Measurements from ENCODE around the gene TTC29. TPM values are rescaled to one million over a fixed set of nuclear protein-coding genes. Genes with fewer than 3 reads are reported as not detected.

The TTC29 gene
- polyA plus RNA-seq, 1 of the 3 experiments (the other 2 are of a cell fraction), result not detected

DNA sequence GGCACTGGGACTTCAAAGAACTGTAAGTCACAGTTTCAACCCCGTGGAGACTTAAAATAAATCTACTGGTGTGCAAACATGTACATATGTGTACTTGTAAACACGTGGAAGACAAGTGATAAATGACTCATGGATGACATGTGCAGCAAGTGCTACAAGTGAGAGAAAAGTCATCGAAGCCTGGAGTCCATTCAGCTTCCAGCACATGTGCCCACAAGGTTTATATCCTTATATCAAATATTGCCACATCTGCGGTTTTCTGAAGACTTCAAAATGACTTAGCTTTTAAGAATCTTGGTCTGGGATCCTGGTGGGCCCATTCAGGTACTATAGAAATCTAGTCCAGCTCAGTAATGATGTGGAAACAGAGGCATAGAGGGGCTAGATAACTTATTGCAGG lies 33.0 kb upstream of the TTC29 start:
- POLR2A ChIA-PET, result no interaction called here

DNA sequence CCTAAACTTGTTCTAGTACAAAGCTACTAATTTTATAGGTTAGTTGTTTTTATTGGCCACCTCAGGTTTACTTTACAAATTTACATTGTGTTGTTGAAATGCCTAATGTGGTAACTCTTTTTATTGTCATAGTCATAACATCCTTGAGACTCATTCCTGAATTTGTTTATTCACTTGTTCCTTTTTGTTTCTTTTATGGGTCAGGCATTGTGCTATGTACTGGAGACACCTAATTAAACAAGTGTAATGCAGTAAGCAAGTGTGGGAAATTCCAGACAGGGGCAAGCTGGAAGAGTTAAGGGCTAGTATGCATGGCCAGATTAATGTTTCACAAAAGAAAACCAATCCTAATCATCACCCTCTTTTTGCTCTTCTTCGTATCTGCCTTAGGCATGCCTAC lies 30.5 kb upstream of the TTC29 start:
- Histone ChIP-seq H3K79me2 (ENCODE audit: insufficient read depth) (no peaks in the 10 kb centered on the region), H3K4me2 (no peak overlapping the region), H3K4me3 (ENCODE audit: low read depth in 2 of 2, low read length in 1 of 2) (no peak overlapping the region), H3K9ac (no peak overlapping the region), H3K9me3 (no peaks in the 10 kb centered on the region), H3F3A (replicated peaks; ENCODE audit: insufficient read depth) (no peaks in the 10 kb centered on the region), H3K27ac (ENCODE audit: low read depth in 2 of 2, low read length in 1 of 2) (no peak overlapping the region), H3K4me1 (ENCODE audit: control insufficient read depth in 1 of 2, insufficient read depth in 2 of 2, low read depth in 1 of 2, low read length in 1 of 2) (no peaks in the 10 kb centered on the region), H2AFZ (ENCODE audit: low read depth) (no peak overlapping the region), H3K36me3 (replicated peaks in 1 of 2; ENCODE audit: control insufficient read depth in 1 of 2, insufficient read depth in 2 of 2, low read length in 1 of 2) (no peaks in the 10 kb centered on the region), H3K9me2 (no peaks in the 10 kb centered on the region), H4K20me1 (ENCODE audit: insufficient read depth) (no peaks in the 10 kb centered on the region), H3K27me3 (ENCODE audit: insufficient read depth) (no peaks in the 10 kb centered on the region; the same call in 1 of the 2 replicates)
- no peak for DNase-seq
- POLR2A ChIA-PET, result no interaction called here
- CTCF ChIA-PET, result no interaction called here
- no peak for TF ChIP-seq TEAD4 (IDR thresholded peaks at IDR 0.05; ENCODE audit: borderline replicate concordance, insufficient read depth)
- TF ChIP-seq, protein P1, sequence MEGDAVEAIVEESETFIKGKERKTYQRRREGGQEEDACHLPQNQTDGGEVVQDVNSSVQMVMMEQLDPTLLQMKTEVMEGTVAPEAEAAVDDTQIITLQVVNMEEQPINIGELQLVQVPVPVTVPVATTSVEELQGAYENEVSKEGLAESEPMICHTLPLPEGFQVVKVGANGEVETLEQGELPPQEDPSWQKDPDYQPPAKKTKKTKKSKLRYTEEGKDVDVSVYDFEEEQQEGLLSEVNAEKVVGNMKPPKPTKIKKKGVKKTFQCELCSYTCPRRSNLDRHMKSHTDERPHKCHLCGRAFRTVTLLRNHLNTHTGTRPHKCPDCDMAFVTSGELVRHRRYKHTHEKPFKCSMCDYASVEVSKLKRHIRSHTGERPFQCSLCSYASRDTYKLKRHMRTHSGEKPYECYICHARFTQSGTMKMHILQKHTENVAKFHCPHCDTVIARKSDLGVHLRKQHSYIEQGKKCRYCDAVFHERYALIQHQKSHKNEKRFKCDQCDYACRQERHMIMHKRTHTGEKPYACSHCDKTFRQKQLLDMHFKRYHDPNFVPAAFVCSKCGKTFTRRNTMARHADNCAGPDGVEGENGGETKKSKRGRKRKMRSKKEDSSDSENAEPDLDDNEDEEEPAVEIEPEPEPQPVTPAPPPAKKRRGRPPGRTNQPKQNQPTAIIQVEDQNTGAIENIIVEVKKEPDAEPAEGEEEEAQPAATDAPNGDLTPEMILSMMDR (IDR thresholded peaks at IDR 0.05), result no peak
- TF ChIP-seq GABPA (IDR thresholded peaks at IDR 0.05; ENCODE audit: low read depth), result no peak
- no peak for TF ChIP-seq POLR2AphosphoS5 (IDR thresholded peaks at IDR 0.05; ENCODE audit: low read depth, low read length)
- no peak for TF ChIP-seq ELF1 (IDR thresholded peaks at IDR 0.05)
- TF ChIP-seq, protein P2, sequence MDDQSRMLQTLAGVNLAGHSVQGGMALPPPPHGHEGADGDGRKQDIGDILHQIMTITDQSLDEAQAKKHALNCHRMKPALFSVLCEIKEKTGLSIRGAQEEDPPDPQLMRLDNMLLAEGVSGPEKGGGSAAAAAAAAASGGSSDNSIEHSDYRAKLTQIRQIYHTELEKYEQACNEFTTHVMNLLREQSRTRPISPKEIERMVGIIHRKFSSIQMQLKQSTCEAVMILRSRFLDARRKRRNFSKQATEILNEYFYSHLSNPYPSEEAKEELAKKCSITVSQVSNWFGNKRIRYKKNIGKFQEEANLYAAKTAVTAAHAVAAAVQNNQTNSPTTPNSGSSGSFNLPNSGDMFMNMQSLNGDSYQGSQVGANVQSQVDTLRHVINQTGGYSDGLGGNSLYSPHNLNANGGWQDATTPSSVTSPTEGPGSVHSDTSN (IDR thresholded peaks at IDR 0.05), result no peak
- TF ChIP-seq, protein P3, sequence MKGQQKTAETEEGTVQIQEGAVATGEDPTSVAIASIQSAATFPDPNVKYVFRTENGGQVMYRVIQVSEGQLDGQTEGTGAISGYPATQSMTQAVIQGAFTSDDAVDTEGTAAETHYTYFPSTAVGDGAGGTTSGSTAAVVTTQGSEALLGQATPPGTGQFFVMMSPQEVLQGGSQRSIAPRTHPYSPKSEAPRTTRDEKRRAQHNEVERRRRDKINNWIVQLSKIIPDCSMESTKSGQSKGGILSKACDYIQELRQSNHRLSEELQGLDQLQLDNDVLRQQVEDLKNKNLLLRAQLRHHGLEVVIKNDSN (IDR thresholded peaks at IDR 0.05; ENCODE audit: borderline replicate concordance, low read depth), result no peak
- TF ChIP-seq RCOR1 (IDR thresholded peaks at IDR 0.05; ENCODE audit: low read length), result no peak
- TF ChIP-seq NFIC (IDR thresholded peaks at IDR 0.05; ENCODE audit: borderline replicate concordance), result no peak
- WGBS (ENCODE audit: low lambda C conversion rate), result 0% methylated on average over 1 of the region's 1 CpG

More for the DNA sequence above, 33.0 kb upstream of the TTC29 start:
- H3K27me3 ChIP-seq (ENCODE audit: insufficient read depth), result no peaks in the 10 kb centered on the region; the same call in 1 of the 2 replicates
- H3K9me2 ChIP-seq, result no peaks in the 10 kb centered on the region
- no peaks in the 10 kb centered on the region for H3F3A ChIP-seq (replicated peaks; ENCODE audit: insufficient read depth)
- H3K27ac ChIP-seq (ENCODE audit: low read depth in 2 of 2, low read length in 1 of 2), result no peak overlapping the region
- H3K4me1 ChIP-seq (ENCODE audit: control insufficient read depth in 1 of 2, insufficient read depth in 2 of 2, low read depth in 1 of 2, low read length in 1 of 2), result no peaks in the 10 kb centered on the region
- H4K20me1 ChIP-seq (ENCODE audit: insufficient read depth), result no peaks in the 10 kb centered on the region
- H3K9me3 ChIP-seq, result no peaks in the 10 kb centered on the region
- no peak overlapping the region for H2AFZ ChIP-seq (ENCODE audit: low read depth)
- no peak overlapping the region for H3K9ac ChIP-seq
- no peak overlapping the region for H3K4me3 ChIP-seq (ENCODE audit: low read depth in 2 of 2, low read length in 1 of 2)
- WGBS (ENCODE audit: low lambda C conversion rate), result 8% methylated on average over 4 of the region's 4 CpGs
- H3K36me3 ChIP-seq (replicated peaks in 1 of 2; ENCODE audit: control insufficient read depth in 1 of 2, insufficient read depth in 2 of 2, low read length in 1 of 2), result no peaks in the 10 kb centered on the region
- CTCF ChIA-PET, result interaction anchor here (1.2 kb wide), 1 partner anchor 119 kb away, joined by 3 read pairs; no protein-coding TSS in a partner anchor
- no peak overlapping the region for H3K4me2 ChIP-seq
- TF ChIP-seq CHD2 (IDR thresholded peaks at IDR 0.05; ENCODE audit: low read length, partially characterized antibody) (no peak), POLR2AphosphoS5 (IDR thresholded peaks at IDR 0.05; ENCODE audit: low read depth, low read length) (no peak), NFIC (IDR thresholded peaks at IDR 0.05; ENCODE audit: borderline replicate concordance) (no peak)
- no peaks in the 10 kb centered on the region for H3K79me2 ChIP-seq (ENCODE audit: insufficient read depth)
- DNase-seq, result no peak

Measured in SK-N-SH (cell line).